Coronary artery (tissue), 2 donors: Measurements from ENCODE around the gene MRPS25.

Experiments
- DNase-seq: peaks from one replicate; pipeline ENCODE4 v3.0.0-alpha.2; 2017; ENCODE audit warnings: low spot score
- H3K27ac ChIP-seq, 2 donors: fragments of 200-600 bp; sonication (generic); one replicate each; pipeline ENCODE4 v1.5.1; 2016 to 2019
- H3K4me3 ChIP-seq: fragments of 200-600 bp; sonication (generic); 2 replicates; pipeline ENCODE4 v1.5.1; 2016; ENCODE audit warnings: mild to moderate bottlenecking, moderate library complexity
- CTCF ChIP-seq: fragments of 200-600 bp; sonication (generic); IDR thresholded peaks from one replicate; pipeline ENCODE4 v1.5.1; 2019; ENCODE audit warnings: antibody characterized with exemption

MRPS25 gene

DNA sequence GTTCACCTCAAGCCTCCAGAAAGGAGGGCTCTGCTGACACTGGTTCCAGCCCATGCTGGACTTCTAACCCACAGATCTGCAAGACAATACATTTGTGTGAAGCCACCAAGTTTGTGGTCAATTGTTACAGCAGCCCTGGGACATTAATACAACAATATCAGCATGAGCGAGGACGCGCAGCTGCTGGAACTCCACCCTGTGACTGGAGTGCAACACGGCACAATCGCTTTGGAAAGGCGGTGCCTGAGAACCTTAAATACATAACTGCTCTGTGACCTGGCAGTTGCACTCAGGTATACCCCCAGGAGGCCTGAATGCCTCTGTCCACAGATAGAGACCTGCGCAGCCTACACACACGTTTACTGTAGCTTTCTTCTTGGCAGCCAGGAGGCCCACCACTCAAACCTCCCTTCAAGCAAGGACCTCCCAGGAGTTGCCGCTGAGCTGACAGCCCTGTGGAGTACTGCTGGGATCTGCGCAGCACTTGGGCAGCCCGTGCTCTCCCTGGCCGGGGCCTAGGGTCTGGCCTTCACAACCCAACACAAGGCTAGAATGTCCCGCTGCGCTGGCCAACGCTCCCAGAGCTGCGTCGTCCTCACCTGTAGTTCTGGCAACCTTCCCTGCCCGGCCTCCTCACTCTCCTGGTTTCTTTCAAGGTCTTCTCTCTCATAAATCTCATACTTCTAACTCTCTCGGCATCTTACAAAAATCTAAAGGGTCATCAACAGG, 8.3 kb downstream of the MRPS25 start:
- no peak overlapping the region for H3K4me3 ChIP-seq
- H3K27ac ChIP-seq = no peak overlapping the region
- DNase-seq = no peak
- TF ChIP-seq CTCF = no peak

- Histone ChIP-seq H3K27ac (no peak overlapping the region), H3K4me3 (no peak overlapping the region)
- DNase-seq = no peak
- no peak for TF ChIP-seq CTCF
Observed at GRCh38 chr3:15055019-15055557, 10.0 kb downstream of the MRPS25 start.

- DNase-seq = no peak
- no peak overlapping the region for H3K27ac ChIP-seq
- H3K4me3 ChIP-seq = no peak overlapping the region
- TF ChIP-seq CTCF = no peak
Observed at GRCh38 chr3:15053541-15053940, 11.6 kb downstream of the MRPS25 start.

GRCh38 chr3:15052335-15053242, 12.5 kb downstream of the MRPS25 start:
- no peak for TF ChIP-seq CTCF
- no peak for DNase-seq
- Histone ChIP-seq H3K27ac (no peak overlapping the region), H3K4me3 (no peak overlapping the region)

DNA sequence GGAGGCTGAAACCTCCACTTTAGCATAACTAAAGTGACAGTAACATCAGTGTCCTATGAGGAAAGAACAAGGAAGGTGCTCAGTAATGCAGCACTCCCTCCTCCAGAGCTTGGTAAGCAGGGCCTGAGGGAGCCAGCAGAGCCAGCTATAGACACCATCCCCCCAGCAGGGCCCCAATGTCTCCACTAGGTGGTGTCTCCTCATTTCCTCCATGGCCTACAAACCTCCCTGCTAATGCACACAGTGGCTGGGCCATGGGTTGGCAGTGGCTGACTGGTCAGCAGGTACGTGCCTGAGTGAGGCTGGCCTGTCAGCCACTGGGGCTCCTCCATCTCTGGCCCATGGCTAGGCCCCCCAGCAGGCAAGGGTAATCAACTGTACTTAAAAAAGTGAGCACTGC, 13.6 kb downstream of the MRPS25 start:
- DNase-seq = no peak
- Histone ChIP-seq H3K27ac (no peak overlapping the region), H3K4me3 (no peak overlapping the region)
- TF ChIP-seq CTCF = no peak

DNA sequence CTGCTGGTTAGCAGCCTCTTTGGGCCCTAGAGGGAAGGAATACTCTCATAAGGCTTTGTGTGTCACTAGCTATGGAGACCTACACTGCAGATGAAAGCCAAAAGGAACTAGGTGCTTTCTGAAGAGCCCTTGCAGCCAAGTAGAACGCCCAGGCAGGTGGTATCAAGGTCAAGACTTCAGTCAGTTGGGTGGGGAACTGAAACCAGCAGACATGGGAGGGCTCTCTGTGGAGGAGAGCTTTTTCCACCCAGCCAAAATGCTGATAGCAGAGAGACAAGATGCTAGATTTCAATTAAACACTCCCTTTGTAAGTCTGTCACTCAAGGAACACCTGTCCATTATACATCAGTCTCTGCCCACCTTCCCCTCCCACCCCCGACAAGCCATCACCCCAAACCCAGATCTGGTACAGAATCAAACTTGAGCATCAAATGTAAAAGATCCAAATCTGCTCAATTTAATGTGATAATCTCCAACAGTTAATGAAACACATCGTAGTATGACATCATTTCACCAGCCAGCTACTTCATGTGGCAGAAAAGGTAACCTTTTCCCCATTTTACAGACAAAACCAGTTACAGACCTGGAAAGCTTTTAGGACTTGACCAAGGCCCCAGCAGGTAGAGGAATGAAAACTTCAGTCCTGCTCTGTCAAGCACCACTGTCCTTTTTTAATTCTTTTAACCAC, 14.6 kb downstream of the MRPS25 start:
- H3K27ac ChIP-seq = no peak overlapping the region
- H3K4me3 ChIP-seq = no peak overlapping the region
- DNase-seq = no peak
- no peak for TF ChIP-seq CTCF
